ENCODE measurements around the gene CPHXL.

The CPHXL gene

GRCh38 chr16:75726390-75726789 lies at the start of gene CPHXL:
TSS of gene CPHXL (minus strand) at chr16:75726490. CDS start at chr16:75726442, 48 bp downstream.
- no peak for DNase-seq

- no peak for DNase-seq
Observed at GRCh38 chr16:75774197-75774596, 47.9 kb upstream of the CPHXL start.

GRCh38 chr16:75770051-75770450 lies 43.8 kb upstream of the CPHXL start:
- DNase-seq = no peak

GRCh38 chr16:75764154-75764768 lies 38.0 kb upstream of the CPHXL start:
- peak in 1 of 2 donors; percentile 28 for DNase-seq

GRCh38 chr16:75763204-75763603 lies 36.9 kb upstream of the CPHXL start:
- no peak for DNase-seq

GRCh38 chr16:75762746-75763145 lies 36.5 kb upstream of the CPHXL start:
- DNase-seq = no peak

- no peak for DNase-seq
Observed at GRCh38 chr16:75761108-75761507, 34.8 kb upstream of the CPHXL start.

- DNase-seq = no peak
Observed at GRCh38 chr16:75760018-75760519, 33.8 kb upstream of the CPHXL start.

- no peak for DNase-seq
Observed at GRCh38 chr16:75758215-75758614, 31.9 kb upstream of the CPHXL start.

GRCh38 chr16:75754141-75754540 lies 27.9 kb upstream of the CPHXL start:
- no peak for DNase-seq

GRCh38 chr16:75750528-75750927 lies 24.2 kb upstream of the CPHXL start:
- no peak for DNase-seq

GRCh38 chr16:75746359-75746758 lies 20.1 kb upstream of the CPHXL start:
- DNase-seq = no peak

- no peak for DNase-seq
Observed at GRCh38 chr16:75745823-75746222, 19.5 kb upstream of the CPHXL start.

- DNase-seq = no peak
Observed at GRCh38 chr16:75745242-75745641, 19.0 kb upstream of the CPHXL start.

- no peak for DNase-seq
Observed at GRCh38 chr16:75742424-75743047, 16.2 kb upstream of the CPHXL start.

GRCh38 chr16:75733305-75734211 lies 7.3 kb upstream of the CPHXL start:
- DNase-seq = no peak

- no peak for DNase-seq
Observed at GRCh38 chr16:75732871-75733270, 6.6 kb upstream of the CPHXL start.

- no peak for DNase-seq
Observed at GRCh38 chr16:75727221-75727620, 931 bp upstream of the CPHXL start.

GRCh38 chr16:75718452-75718851 lies 7.8 kb downstream of the CPHXL start:
- DNase-seq = no peak

- no peak for DNase-seq
Observed at GRCh38 chr16:75714661-75715060, 11.6 kb downstream of the CPHXL start.

GRCh38 chr16:75710344-75710743 lies 15.9 kb downstream of the CPHXL start:
- no peak for DNase-seq

- DNase-seq = no peak
Observed at GRCh38 chr16:75703306-75703705, 23.0 kb downstream of the CPHXL start.

GRCh38 chr16:75702242-75702641 lies 24.0 kb downstream of the CPHXL start:
- no peak for DNase-seq

- no peak for DNase-seq
Observed at GRCh38 chr16:75701361-75701760, 24.9 kb downstream of the CPHXL start, which contains the start of gene DUXB. TSS of gene DUXB (minus strand) at chr16:75701461. CDS start at chr16:75701418, 43 bp downstream.
